Right atrium auricular region (tissue), 2 donors: Measurements from ENCODE around the gene TWIST1. TPM values are rescaled to one million over a fixed set of nuclear protein-coding genes. Genes with fewer than 3 reads are reported as not detected.

ENCODE experiments used
- DNase-seq: peaks from one replicate; pipeline ENCODE4 v3.0.0-alpha.2; 2019; ENCODE audit warnings: low spot score
- H3K27ac ChIP-seq, 2 donors: fragments of 200-600 bp; sonication (generic); 1 replicate in 1 of 2; 2 replicates in 1 of 2; pipeline ENCODE4 v1.5.1; 2016 to 2019
- H3K27me3 ChIP-seq, 2 donors: fragments of 200-600 bp; sonication (generic); one replicate each; pipeline versions ENCODE4 v1.5.1 to v1.6.0; 2017 to 2019
- H3K36me3 ChIP-seq: fragments of 200-600 bp; sonication (generic); one replicate; pipeline ENCODE4 v1.5.1; 2016
- H3K4me1 ChIP-seq, 2 donors: fragments of 200-600 bp; sonication (generic); one replicate each; pipeline versions ENCODE4 v1.5.1 to v1.6.0; 2017 to 2019
- H3K4me3 ChIP-seq, 2 donors: fragments of 200-600 bp; sonication (generic); 1 replicate in 1 of 2; 2 replicates in 1 of 2; pipeline ENCODE4 v1.5.1; 2017 to 2019; ENCODE audit warnings: mild to moderate bottlenecking in 1 of 2, moderate library complexity in 1 of 2
- H3K9me3 ChIP-seq, 2 donors: fragments of 200-600 bp; sonication (generic); one replicate each; pipeline ENCODE4 v1.5.1; 2019
- total RNA-seq, 2 donors: library from RNA; depleted of rRNA; stranded (reverse); fragments of >200 nt; gene quantifications; one replicate each; pipeline ENCODE4 v1.1.0, GENCODE V29; 2016
- TF ChIP-seq, protein P1 (sequence below), 2 donors: fragments of 200-600 bp; sonication (generic); IDR thresholded peaks; one replicate each; pipeline ENCODE4 v1.5.1; 2019; ENCODE audit warnings: antibody characterized with exemption in 2 of 2

The TWIST1 gene
- total RNA-seq, 2 donors from 2014 or later: 1.9 to 6.2 TPM

DNA sequence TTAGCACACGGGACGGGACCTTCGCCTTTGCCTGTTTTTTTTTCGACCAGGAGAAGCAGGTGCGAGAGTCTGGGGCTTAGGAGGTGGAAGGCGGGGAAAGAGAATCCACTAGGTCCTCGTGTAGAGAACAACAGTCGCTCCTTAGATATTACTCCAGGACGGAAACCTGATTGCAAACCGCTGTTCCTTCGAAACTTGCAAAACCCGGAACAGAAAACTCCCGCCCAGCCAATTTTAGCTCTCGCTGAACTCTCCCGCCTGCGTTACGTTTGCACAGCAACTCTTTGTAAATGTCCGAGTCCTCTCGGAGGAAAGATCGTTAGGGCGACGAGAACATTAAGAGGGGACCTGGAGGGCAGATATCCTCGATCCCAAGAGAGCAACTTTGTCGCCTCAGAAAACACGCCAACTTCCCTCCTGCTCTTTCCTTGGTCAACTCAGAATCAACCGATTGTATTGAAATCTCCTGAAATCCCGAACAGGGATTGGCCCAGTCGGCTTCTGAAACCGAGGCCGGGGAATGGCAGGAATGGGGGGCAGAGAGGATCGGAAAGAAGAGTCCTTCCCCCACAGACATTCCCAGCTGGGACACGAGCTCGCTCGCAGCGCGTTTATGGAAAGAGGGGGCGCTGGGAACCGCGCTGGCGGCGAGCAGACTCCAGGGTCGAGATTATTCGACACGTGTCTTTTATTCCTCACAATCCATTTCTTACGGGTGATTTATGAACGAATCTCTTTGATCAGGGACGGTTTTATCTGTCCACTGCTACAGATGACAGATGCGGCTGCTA lies 9.9 kb downstream of the TWIST1 start:
- peaks cover 0 to 16% of the 10 kb centered on the region in 2 donors for H3K4me1 ChIP-seq
- peaks cover 5 to 18% of the 10 kb centered on the region in 2 donors for H3K27me3 ChIP-seq
- peak; percentile 66 for DNase-seq

DNA sequence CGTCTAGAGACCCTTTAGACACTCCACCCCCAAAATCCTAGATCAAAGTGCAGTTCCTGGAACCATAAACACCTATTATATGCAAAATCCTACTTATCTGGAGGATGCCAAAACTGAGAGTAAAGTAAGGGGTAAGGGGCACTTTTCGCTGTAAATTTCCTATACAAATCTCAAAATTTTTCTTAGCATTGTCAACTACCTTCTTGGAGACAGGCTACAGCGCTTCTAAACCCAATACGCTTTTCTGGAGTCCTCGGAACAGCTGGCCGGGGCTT lies 10.4 kb downstream of the TWIST1 start:
- peaks cover 5 to 13% of the 10 kb centered on the region in 2 donors for H3K27me3 ChIP-seq
- TF ChIP-seq, protein P1, sequence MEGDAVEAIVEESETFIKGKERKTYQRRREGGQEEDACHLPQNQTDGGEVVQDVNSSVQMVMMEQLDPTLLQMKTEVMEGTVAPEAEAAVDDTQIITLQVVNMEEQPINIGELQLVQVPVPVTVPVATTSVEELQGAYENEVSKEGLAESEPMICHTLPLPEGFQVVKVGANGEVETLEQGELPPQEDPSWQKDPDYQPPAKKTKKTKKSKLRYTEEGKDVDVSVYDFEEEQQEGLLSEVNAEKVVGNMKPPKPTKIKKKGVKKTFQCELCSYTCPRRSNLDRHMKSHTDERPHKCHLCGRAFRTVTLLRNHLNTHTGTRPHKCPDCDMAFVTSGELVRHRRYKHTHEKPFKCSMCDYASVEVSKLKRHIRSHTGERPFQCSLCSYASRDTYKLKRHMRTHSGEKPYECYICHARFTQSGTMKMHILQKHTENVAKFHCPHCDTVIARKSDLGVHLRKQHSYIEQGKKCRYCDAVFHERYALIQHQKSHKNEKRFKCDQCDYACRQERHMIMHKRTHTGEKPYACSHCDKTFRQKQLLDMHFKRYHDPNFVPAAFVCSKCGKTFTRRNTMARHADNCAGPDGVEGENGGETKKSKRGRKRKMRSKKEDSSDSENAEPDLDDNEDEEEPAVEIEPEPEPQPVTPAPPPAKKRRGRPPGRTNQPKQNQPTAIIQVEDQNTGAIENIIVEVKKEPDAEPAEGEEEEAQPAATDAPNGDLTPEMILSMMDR (IDR thresholded peaks at IDR 0.05): no peak
- H3K4me1 ChIP-seq: peaks cover 0 to 16% of the 10 kb centered on the region in 2 donors
- H3K9me3 ChIP-seq: no peaks in the 10 kb centered on the region
- DNase-seq: no peak
- peak overlapping the region; percentile 33 to 42 for H3K4me3 ChIP-seq
- no peak overlapping the region for H3K27ac ChIP-seq
- no peaks in the 10 kb centered on the region for H3K36me3 ChIP-seq

More for the DNA sequence above, 9.9 kb downstream of the TWIST1 start:
- Histone ChIP-seq H3K4me3 (peak overlapping the region; percentile 33 to 42), H3K36me3 (no peaks in the 10 kb centered on the region), H3K27ac (no peak overlapping the region), H3K9me3 (no peaks in the 10 kb centered on the region)
- TF ChIP-seq, protein P1 (IDR thresholded peaks at IDR 0.05): no peak

DNA sequence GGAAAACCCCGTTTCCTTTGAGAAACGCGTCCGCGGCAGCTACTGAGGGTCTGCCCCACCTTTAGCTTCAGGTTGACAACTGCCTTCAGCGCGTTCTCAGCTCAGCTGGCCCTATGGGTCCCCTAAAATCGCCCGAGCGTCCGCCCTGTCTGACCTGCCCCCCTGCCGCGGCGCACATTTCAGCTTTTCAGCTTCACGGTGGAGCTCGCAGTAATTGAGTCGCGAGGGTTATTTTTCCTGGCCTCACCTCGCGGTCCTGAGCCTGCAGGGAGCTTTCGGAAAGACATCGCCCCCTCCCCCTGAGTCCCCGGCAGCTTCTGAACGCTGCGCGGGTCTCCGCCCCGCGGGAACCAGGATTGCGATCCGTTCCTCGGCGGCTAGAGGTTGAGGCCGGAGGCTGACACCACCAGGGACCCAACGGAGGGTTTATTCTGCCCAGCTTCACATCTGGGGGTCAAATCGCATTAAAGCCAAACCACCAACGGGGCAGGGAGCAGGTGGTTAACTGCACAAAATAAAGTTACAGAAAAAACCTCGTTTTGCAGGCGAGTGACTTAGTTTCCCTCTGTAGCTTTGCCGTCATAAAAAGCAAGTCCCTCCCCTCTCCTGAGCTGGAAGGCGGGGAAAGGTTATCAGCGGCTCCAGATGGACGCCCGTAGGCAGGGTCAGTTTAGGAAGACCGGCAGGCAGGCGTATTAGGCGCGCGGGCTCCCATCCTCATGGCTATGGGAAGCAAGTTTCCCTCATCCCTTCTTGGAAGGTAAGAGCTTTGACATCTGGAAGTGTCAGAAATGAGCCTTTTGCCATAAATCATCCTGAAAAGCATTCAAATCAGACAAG lies 11.0 kb downstream of the TWIST1 start:
- Histone ChIP-seq H3K36me3 (no peaks in the 10 kb centered on the region), H3K27ac (no peak overlapping the region), H3K27me3 (peaks cover 5 to 13% of the 10 kb centered on the region in 2 donors), H3K4me1 (peaks cover 0 to 16% of the 10 kb centered on the region in 2 donors), H3K9me3 (no peaks in the 10 kb centered on the region), H3K4me3 (peak overlapping the region; percentile 33 to 42)
- TF ChIP-seq, protein P1 (IDR thresholded peaks at IDR 0.05): no peak
- no peak for DNase-seq

DNA sequence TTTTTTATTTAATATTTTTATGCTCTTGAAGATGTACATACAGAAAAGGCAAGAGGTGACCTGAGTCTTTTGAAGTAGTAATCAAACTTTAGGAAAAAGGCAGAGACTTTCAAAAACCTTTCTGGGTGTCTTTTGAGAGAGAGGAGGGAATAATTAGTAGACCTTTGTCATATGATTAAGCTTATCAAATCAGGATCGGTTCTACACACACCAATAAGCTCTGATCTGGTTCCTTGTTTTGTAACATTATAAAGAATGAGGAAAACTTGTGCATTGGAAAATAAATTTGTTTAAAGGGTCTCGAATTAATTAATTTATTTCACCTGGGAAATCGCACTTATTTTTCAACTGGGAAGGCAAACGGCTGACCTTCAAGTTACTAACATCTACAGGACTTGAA lies 11.9 kb downstream of the TWIST1 start:
- TF ChIP-seq, protein P1 (IDR thresholded peaks at IDR 0.05): no peak
- peaks cover 5 to 13% of the 10 kb centered on the region in 2 donors for H3K27me3 ChIP-seq
- DNase-seq: no peak

DNA sequence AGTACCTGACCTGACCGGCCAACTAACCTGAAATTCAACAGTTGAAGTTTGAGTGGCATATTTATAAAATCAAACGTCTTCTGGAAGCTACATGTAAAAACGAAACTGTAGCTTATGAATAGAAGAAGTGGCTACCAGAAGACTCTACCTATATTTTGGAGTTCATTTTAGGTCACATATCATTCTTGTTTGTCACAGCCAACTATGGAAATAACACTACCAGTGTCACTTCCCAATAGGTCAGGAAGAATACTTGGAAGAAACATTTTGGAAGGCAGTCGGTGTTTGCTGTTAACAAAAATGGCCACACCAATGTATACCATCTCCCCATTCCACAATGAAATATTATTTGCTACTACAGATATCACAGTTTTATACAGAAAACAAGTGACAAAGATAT lies 12.6 kb downstream of the TWIST1 start:
- peaks cover 0 to 16% of the 10 kb centered on the region in 2 donors for H3K4me1 ChIP-seq
- TF ChIP-seq, protein P1 (IDR thresholded peaks at IDR 0.05): no peak
- H3K27me3 ChIP-seq: peaks cover 5 to 13% of the 10 kb centered on the region in 2 donors
- H3K9me3 ChIP-seq: no peaks in the 10 kb centered on the region
- no peak for DNase-seq
- no peaks in the 10 kb centered on the region for H3K36me3 ChIP-seq
- no peak overlapping the region for H3K27ac ChIP-seq
- H3K4me3 ChIP-seq: no peak overlapping the region

More for the DNA sequence above, 11.9 kb downstream of the TWIST1 start:
- Histone ChIP-seq H3K36me3 (no peaks in the 10 kb centered on the region), H3K27ac (no peak overlapping the region), H3K9me3 (no peaks in the 10 kb centered on the region), H3K4me1 (peaks cover 0 to 16% of the 10 kb centered on the region in 2 donors), H3K4me3 (no peak overlapping the region)
